ENCODE results near the gene MYO3A.

GRCh38 chr10:26235761-26236160, 301.7 kb downstream of the MYO3A start:
- TF ChIP-seq CTCF (IDR thresholded peaks at IDR 0.05): no peak
- TF ChIP-seq POLR2A (IDR thresholded peaks at IDR 0.05): no peak
- TF ChIP-seq EP300 (IDR thresholded peaks at IDR 0.05): no peak

Measured in tibial nerve (tissue), 4 donors.